Measurements from ENCODE around the gene COL5A2.

COL5A2 gene

DNA sequence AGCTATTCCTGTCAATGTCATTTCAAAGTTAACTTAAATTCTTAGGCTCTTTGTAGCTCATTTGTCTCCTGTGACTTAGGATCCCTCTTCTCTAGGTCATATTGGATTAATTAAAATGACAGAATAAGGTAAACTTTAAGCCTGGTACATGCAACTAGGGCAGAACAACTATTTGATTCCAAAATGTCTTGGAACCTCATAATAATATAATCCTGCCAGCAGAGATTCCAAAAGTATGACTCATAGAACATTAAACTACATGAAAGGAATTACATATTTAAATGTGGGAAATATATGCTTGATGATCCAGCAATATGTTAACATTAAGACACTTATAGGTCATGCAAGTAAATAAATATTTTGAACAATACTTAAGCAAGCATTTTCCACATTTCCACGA lies 142.0 kb downstream of the COL5A2 start:
- in situ Hi-C loops (cut with MboI; ENCODE audit: low sequenced_read_pairs, unreplicated experiment), result no loop called here
- TF ChIP-seq, protein P1, sequence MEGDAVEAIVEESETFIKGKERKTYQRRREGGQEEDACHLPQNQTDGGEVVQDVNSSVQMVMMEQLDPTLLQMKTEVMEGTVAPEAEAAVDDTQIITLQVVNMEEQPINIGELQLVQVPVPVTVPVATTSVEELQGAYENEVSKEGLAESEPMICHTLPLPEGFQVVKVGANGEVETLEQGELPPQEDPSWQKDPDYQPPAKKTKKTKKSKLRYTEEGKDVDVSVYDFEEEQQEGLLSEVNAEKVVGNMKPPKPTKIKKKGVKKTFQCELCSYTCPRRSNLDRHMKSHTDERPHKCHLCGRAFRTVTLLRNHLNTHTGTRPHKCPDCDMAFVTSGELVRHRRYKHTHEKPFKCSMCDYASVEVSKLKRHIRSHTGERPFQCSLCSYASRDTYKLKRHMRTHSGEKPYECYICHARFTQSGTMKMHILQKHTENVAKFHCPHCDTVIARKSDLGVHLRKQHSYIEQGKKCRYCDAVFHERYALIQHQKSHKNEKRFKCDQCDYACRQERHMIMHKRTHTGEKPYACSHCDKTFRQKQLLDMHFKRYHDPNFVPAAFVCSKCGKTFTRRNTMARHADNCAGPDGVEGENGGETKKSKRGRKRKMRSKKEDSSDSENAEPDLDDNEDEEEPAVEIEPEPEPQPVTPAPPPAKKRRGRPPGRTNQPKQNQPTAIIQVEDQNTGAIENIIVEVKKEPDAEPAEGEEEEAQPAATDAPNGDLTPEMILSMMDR (IDR thresholded peaks at IDR 0.05; ENCODE audit: borderline replicate concordance, control extremely low read depth, extremely low read depth, insufficient read depth, missing control alignments), result no peak
- no peak for DNase-seq (ENCODE audit: low spot score)

DNA sequence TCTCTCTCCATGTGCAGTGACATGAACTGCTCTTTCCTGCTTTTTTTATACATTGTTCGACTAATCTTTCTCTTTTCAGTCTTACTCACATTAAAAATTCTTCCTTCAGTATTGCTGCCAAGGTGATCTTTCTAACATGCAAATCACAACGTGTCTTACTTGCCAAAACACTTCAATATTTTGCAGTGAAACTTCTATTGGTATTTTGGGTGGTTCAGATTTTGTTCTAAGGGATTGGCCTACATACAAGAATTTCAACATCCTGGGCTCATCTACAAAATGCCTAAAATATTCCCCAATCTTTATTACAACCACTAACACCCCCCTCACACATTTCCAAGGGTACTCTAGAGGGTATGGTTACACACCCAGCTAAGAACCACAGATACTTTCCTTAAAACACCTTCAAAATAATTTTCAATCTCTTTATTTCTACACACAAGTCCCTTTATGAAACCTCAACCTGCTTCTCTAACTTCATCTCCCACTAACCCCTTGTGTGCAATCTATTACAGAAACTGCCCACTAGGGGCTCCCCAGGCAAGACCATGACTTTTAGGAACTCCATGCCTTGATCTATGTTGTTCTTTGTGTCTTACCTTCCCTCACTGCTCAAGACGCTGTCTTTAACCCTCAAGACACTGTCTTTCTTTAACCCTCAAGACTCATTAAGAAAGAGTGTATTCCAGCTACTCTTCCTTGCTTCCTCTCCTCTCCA lies 154.5 kb downstream of the COL5A2 start:
- no peak for DNase-seq (ENCODE audit: low spot score)
- TF ChIP-seq, protein P1 (IDR thresholded peaks at IDR 0.05; ENCODE audit: borderline replicate concordance, control extremely low read depth, extremely low read depth, insufficient read depth, missing control alignments), result no peak
- in situ Hi-C loops (cut with MboI; ENCODE audit: low sequenced_read_pairs, unreplicated experiment), result no loop called here

DNA sequence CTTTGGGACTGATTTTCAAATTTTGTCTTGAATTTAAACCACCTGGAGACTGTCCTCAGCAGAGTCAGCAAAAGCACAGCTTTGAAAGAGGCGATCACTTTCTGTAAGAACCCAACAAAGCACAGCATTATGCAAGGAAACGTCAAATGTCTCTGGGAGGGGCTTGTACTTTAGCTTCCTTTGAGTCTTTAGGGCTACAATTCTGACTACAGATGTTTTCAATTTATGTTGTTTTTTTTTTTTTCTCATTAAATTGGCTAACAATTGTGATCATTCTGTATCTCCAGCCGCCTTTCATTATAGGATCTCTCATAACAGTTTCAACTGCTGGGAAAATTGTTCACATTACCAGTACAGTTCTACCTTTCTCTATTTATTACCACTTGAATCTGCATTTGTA lies 157.1 kb downstream of the COL5A2 start:
- in situ Hi-C loops (cut with MboI; ENCODE audit: low sequenced_read_pairs, unreplicated experiment), result no loop called here
- DNase-seq (ENCODE audit: low spot score), result no peak
- TF ChIP-seq, protein P1 (IDR thresholded peaks at IDR 0.05; ENCODE audit: borderline replicate concordance, control extremely low read depth, extremely low read depth, insufficient read depth, missing control alignments), result no peak

DNA sequence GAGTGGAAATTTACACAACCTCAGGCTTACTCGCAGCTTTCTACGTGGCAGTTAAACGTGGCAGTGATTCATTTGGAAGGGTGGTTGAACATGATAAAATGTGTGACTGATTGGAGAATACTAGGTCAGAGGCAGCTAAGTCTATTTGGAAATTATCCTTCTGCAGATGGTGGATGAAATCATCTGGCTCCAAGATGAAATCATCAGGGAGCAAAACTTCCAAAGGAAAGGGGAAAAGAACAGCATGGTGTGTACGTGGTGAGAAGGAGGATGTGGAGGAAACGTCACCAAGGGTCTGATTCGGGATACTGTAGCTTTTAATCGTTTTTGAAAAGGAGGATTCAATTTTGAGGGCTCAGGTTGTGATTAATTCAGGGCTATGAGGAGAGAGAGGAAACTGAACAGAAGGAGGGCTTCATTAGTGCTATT lies 157.5 kb downstream of the COL5A2 start:
- DNase-seq (ENCODE audit: low spot score), result no peak
- in situ Hi-C loops (cut with MboI; ENCODE audit: low sequenced_read_pairs, unreplicated experiment), result no loop called here
- TF ChIP-seq, protein P1 (IDR thresholded peaks at IDR 0.05; ENCODE audit: borderline replicate concordance, control extremely low read depth, extremely low read depth, insufficient read depth, missing control alignments), result no peak

DNA sequence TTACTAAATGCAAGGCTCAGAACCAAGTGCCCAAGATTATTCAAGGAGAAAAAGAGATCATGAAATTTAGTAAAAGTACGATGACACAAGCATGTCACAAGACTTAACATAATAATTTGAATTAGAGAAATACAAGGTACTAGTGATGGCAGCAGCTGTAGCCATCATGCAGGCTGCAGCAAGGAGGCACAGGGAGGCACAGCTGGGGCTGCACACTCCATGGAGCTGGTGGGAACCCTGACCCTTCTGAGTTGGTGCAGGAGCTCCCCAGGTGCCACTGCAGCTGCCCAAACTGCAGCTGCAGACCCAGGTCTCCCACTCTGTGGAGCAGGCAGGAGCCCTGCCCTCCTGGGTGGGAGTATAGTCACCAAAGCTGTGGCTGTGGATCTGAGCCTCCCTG lies 159.4 kb downstream of the COL5A2 start:
- in situ Hi-C loops (cut with MboI; ENCODE audit: low sequenced_read_pairs, unreplicated experiment), result no loop called here
- TF ChIP-seq, protein P1 (IDR thresholded peaks at IDR 0.05; ENCODE audit: borderline replicate concordance, control extremely low read depth, extremely low read depth, insufficient read depth, missing control alignments), result no peak

DNA sequence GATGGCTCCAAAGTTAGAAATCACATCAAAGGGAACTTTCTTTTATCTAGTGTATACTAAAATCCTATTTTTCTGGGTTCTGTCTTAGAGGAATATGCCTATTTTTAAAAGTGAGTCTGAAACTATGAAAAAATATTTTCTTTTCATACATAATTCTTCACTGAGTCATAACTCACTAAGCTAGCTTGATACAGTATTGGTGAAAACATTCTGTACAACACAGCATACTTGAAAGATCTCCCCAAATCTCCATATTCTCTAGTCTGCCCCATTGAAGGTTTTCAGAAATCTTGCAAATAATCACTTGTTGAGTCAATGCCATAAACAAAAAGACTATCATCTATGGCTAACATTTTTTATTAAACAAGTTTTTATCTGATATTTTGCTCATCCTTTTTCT lies 160.9 kb downstream of the COL5A2 start:
- in situ Hi-C loops (cut with MboI; ENCODE audit: low sequenced_read_pairs, unreplicated experiment), result no loop called here
- TF ChIP-seq, protein P1 (IDR thresholded peaks at IDR 0.05; ENCODE audit: borderline replicate concordance, control extremely low read depth, extremely low read depth, insufficient read depth, missing control alignments), result no peak
- DNase-seq (ENCODE audit: low spot score), result no peak

More for the DNA sequence above, 159.4 kb downstream of the COL5A2 start:
- DNase-seq (ENCODE audit: low spot score), result no peak
